ENCODE measurements around the gene ZBTB16. TPM values are rescaled to one million over a fixed set of nuclear protein-coding genes. Genes with fewer than 3 reads are reported as not detected.

The ZBTB16 gene
- total RNA-seq, 1 donor from 2014 or later = 0.17 TPM

- no peak for TF ChIP-seq CTCF (conservative IDR thresholded peaks at IDR 0.05; ENCODE audit: low read depth, low read length)
- no peak overlapping the region for H3K4me3 ChIP-seq (ENCODE audit: low read depth, low read length)
- no peak for DNase-seq (ENCODE audit: low read depth)
Observed at GRCh38 chr11:114225661-114226060, 166.2 kb downstream of the ZBTB16 start.

- TF ChIP-seq CTCF (conservative IDR thresholded peaks at IDR 0.05; ENCODE audit: low read depth, low read length) = no peak
- no peak overlapping the region for H3K4me3 ChIP-seq (ENCODE audit: low read depth, low read length)
- no peak for DNase-seq (ENCODE audit: low read depth)
Observed at GRCh38 chr11:114226356-114226755, 166.8 kb downstream of the ZBTB16 start.

- no peak for DNase-seq (ENCODE audit: low read depth)
- no peak for TF ChIP-seq CTCF (conservative IDR thresholded peaks at IDR 0.05; ENCODE audit: low read depth, low read length)
- H3K4me3 ChIP-seq (ENCODE audit: low read depth, low read length) = no peak overlapping the region
Observed at GRCh38 chr11:114228435-114229411, 169.2 kb downstream of the ZBTB16 start.

- TF ChIP-seq CTCF (conservative IDR thresholded peaks at IDR 0.05; ENCODE audit: low read depth, low read length) = no peak
- no peak overlapping the region for H3K4me3 ChIP-seq (ENCODE audit: low read depth, low read length)
- DNase-seq (ENCODE audit: low read depth) = no peak
Observed at GRCh38 chr11:114230031-114230704, 170.7 kb downstream of the ZBTB16 start.

GRCh38 chr11:114232400-114233059 is 173.0 kb downstream of the ZBTB16 start:
- TF ChIP-seq CTCF (conservative IDR thresholded peaks at IDR 0.05; ENCODE audit: low read depth, low read length) = no peak
- DNase-seq (ENCODE audit: low read depth) = no peak
- H3K4me3 ChIP-seq (ENCODE audit: low read depth, low read length) = no peak overlapping the region

GRCh38 chr11:114233755-114234154 is 174.2 kb downstream of the ZBTB16 start:
- TF ChIP-seq CTCF (conservative IDR thresholded peaks at IDR 0.05; ENCODE audit: low read depth, low read length) = no peak
- no peak overlapping the region for H3K4me3 ChIP-seq (ENCODE audit: low read depth, low read length)
- DNase-seq (ENCODE audit: low read depth) = no peak

Measured in epithelial cell of proximal tubule (primary cell).